Measurements from ENCODE around the gene POLR3E. TPM values are rescaled to one million over a fixed set of nuclear protein-coding genes. Genes with fewer than 3 reads are reported as not detected.
A peak's percentile ranks its signal among the peaks of the same experiment; 100 is the strongest.

The POLR3E gene
- polyA plus RNA-seq, 1 experiment = 60.9 TPM

DNA sequence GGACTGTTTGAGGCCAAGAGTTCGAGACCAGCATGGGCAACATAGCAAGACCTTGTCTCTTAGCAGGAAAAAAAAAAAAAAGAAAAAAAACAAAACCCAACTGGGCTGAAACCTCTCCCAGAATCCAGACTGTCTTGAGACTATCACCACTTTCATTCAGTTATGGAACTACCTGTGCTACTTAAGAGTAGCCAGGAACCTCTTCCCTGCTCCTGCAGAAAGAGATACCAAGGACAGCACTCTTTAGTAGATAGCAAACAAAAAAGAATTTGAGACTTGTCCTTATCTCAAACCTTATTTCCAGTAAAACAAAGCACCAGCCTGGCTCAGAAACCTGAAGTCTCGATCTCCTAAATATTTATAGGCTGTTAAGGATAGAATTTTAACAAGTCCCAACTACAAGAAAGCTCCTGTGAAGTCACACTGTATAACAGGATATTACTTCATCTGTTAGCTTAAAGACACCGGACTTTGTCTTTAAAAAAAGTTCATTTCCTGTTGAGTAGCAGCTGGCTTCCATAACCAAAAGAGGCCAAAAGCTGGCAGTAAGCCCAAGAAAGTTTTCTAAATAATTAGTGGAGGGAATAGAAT, 72.1 kb downstream of the POLR3E start:
- Histone ChIP-seq H3K27me3 (ENCODE audit: control insufficient read depth, insufficient read depth, low read length) (no peaks in the 10 kb centered on the region), H3K36me3 (ENCODE audit: control insufficient read depth, insufficient read depth, low read length) (peaks cover 1% of the 10 kb centered on the region; the same call in 1 of the 2 replicates), H3K4me3 (ENCODE audit: low read depth, low read length) (no peak overlapping the region)
- POLR2A ChIA-PET = interaction anchor here (0.6 kb wide), 1 partner anchor 15 kb away, joined by 4 read pairs; no protein-coding TSS in a partner anchor
- DNase-seq (ENCODE audit: low read depth) = no peak
- CTCF ChIA-PET = no interaction called here
- TF ChIP-seq, protein P1, sequence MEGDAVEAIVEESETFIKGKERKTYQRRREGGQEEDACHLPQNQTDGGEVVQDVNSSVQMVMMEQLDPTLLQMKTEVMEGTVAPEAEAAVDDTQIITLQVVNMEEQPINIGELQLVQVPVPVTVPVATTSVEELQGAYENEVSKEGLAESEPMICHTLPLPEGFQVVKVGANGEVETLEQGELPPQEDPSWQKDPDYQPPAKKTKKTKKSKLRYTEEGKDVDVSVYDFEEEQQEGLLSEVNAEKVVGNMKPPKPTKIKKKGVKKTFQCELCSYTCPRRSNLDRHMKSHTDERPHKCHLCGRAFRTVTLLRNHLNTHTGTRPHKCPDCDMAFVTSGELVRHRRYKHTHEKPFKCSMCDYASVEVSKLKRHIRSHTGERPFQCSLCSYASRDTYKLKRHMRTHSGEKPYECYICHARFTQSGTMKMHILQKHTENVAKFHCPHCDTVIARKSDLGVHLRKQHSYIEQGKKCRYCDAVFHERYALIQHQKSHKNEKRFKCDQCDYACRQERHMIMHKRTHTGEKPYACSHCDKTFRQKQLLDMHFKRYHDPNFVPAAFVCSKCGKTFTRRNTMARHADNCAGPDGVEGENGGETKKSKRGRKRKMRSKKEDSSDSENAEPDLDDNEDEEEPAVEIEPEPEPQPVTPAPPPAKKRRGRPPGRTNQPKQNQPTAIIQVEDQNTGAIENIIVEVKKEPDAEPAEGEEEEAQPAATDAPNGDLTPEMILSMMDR (IDR thresholded peaks at IDR 0.05; ENCODE audit: insufficient read depth, low read depth, low read length) = no peak

DNA sequence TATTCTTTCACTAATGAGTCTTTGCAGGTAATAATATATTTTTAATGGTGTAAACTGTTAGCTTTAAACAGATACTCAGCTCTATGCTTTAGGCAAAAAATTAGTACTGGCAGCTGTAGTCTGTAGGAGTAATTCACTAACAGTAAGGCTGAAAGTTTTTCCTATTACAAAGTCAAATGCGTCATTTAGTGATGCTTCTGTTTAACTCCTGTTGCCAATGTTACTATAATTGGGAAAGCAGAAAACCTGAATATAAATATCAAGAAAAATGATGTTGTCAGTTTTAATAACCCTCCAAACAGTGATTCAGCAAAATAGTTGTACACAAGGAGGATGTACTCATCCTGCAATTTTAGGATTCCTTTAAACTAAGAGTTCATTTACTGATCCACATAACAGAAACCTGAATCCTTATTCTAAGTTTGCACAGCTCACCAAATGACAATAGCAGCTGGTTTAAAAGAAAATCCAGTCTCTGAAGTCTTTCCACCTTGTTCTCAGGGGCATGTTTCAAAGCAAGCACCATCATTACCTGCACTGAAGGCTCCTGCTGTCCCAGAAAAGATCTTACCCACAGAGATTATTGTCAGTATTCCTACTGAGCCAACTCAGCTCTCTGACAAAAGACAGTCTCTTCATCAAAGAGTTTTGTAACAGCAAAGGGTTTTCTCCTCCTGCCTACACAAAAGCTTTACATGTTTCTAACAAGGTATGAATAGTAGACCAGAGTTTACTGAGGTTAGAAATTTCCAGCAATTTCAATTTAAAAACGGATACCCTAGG, 73.0 kb downstream of the POLR3E start:
- Histone ChIP-seq H3K4me3 (ENCODE audit: low read depth, low read length) (no peak overlapping the region), H3K27me3 (ENCODE audit: control insufficient read depth, insufficient read depth, low read length) (no peaks in the 10 kb centered on the region), H3K36me3 (ENCODE audit: control insufficient read depth, insufficient read depth, low read length) (no peaks in the 10 kb centered on the region)
- TF ChIP-seq, protein P1 (IDR thresholded peaks at IDR 0.05; ENCODE audit: insufficient read depth, low read depth, low read length) = no peak
- peak; percentile 83 for DNase-seq (ENCODE audit: low read depth)
- ChIA-PET POLR2A (interaction anchor here (0.7 kb wide), 1 partner anchor 1271 kb away, joined by 8 read pairs; the partner anchor contains the start of genes DCTN5 and PALB2), CTCF (interaction anchor here (0.9 kb wide), 1 partner anchor 49 kb away, joined by 3 read pairs; no protein-coding TSS in a partner anchor)

DNA sequence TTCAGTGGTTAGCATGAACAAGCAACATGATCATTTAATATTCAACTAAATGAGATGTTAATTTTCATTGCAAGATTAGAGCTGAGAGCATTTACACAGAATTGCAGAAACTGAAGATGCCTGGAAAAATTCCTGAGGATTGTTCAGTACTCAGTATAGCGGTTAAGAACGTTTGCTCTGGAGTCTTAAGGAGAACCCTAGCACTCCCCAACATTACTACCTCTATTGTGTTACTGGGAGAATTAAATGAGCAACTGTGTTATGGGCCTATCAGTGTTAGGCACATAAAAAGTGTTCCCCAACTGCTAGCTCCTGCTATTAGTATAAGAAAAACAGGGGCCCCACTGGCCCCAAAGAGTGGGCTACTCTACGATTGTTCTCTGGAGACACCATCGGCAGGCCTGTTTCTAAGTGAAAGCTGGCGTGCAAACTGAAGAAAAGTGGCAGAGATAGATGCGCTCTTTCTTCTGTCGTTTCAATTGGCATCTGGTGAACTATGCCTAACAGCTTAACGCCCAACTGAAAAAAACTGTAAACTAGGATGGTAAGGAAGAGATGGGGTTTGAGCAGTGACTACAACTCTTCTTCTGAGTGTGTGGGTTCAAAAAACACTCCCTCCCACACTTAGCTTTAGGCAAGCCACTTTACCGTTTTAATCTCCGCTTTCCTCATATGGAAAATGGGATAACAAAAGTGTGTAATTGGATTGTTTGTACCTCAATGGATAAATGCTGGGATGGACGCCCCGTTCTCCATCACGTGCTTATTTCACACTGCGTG, 75.9 kb downstream of the POLR3E start:
- Histone ChIP-seq H3K4me3 (ENCODE audit: low read depth, low read length) (peak overlapping the region; percentile 50), H3K27me3 (ENCODE audit: control insufficient read depth, insufficient read depth, low read length) (no peaks in the 10 kb centered on the region), H3K36me3 (ENCODE audit: control insufficient read depth, insufficient read depth, low read length) (no peaks in the 10 kb centered on the region)
- POLR2A ChIA-PET = interaction anchor here (0.7 kb wide), 1 partner anchor 25 kb away, joined by 3 read pairs; no protein-coding TSS in a partner anchor
- TF ChIP-seq, protein P1 (IDR thresholded peaks at IDR 0.05; ENCODE audit: insufficient read depth, low read depth, low read length) = no peak
- CTCF ChIA-PET = interaction anchor here (1.8 kb wide), 1 partner anchor 24 kb away, joined by 5 read pairs; no protein-coding TSS in a partner anchor
- DNase-seq (ENCODE audit: low read depth) = no peak

- TF ChIP-seq, protein P1 (IDR thresholded peaks at IDR 0.05; ENCODE audit: insufficient read depth, low read depth, low read length) = no peak
- DNase-seq (ENCODE audit: low read depth) = no peak
- CTCF ChIA-PET = interaction anchor here (1.8 kb wide), 1 partner anchor 23 kb away, joined by 5 read pairs; no protein-coding TSS in a partner anchor
- POLR2A ChIA-PET = no interaction called here
- Histone ChIP-seq H3K4me3 (ENCODE audit: low read depth, low read length) (peak overlapping the region; percentile 50), H3K36me3 (ENCODE audit: control insufficient read depth, insufficient read depth, low read length) (no peaks in the 10 kb centered on the region), H3K27me3 (ENCODE audit: control insufficient read depth, insufficient read depth, low read length) (no peaks in the 10 kb centered on the region)
These were observed 76.6 kb downstream of the POLR3E start for GRCh38 chr16:22373662-22374310.
